ENCODE results near the gene ZNF622.

The ZNF622 gene

DNA sequence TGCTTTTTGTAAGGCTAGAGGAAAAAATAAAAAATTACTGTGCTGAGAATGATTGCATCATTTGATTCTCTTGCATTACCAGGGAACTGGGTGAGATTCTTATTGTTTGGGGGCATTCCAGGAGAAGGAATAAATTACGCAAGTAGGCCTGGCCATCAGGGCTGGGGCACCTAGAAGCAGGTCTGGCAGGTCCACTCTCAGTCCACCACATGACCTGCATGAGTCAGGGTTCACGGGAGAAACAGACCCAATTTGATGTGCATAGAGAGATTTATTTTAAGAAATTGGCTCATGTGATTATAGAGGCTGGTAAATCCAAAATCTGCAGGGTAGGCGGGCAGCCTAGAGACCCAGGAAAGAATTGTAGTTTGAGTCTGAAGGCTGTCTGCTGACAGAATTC lies 59.6 kb downstream of the ZNF622 start:
- TF ChIP-seq, protein P1, sequence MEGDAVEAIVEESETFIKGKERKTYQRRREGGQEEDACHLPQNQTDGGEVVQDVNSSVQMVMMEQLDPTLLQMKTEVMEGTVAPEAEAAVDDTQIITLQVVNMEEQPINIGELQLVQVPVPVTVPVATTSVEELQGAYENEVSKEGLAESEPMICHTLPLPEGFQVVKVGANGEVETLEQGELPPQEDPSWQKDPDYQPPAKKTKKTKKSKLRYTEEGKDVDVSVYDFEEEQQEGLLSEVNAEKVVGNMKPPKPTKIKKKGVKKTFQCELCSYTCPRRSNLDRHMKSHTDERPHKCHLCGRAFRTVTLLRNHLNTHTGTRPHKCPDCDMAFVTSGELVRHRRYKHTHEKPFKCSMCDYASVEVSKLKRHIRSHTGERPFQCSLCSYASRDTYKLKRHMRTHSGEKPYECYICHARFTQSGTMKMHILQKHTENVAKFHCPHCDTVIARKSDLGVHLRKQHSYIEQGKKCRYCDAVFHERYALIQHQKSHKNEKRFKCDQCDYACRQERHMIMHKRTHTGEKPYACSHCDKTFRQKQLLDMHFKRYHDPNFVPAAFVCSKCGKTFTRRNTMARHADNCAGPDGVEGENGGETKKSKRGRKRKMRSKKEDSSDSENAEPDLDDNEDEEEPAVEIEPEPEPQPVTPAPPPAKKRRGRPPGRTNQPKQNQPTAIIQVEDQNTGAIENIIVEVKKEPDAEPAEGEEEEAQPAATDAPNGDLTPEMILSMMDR (IDR thresholded peaks at IDR 0.05; ENCODE audit: borderline replicate concordance, insufficient read depth, low read depth, low read length) = no peak

More for the DNA sequence above, 59.6 kb downstream of the ZNF622 start:
- H3K4me3 ChIP-seq (ENCODE audit: low read depth, low read length) = no peak overlapping the region
